Panc1 (cell line): Measurements from ENCODE around the gene ABHD13. TPM values are rescaled to one million over a fixed set of nuclear protein-coding genes. Genes with fewer than 3 reads are reported as not detected.

Experiments
- ATAC-seq: fragments of 200-7000 bp; cut with Tn5 transposase; 2 replicates; pipeline ENCODE4 v1.9.1; 2020; ENCODE audit warnings: mild to moderate bottlenecking, moderate library complexity
- BruUV-seq: library from RNA; stranded (reverse); fragments of 400-500 nt; replicated peaks from 2 replicates; lab custom pipeline; 2021; lab: Mats Ljungman, UMichigan
- CTCF ChIA-PET: fragments of 300-600 bp; sonication (Branson Sonifier 250); formaldehyde crosslinking; loops from one replicate; lab custom pipeline; 2022; ENCODE audit warnings: antibody characterized with exemption; lab: Charles Lee
- POLR2A ChIA-PET: fragments of 300-600 bp; sonication (Branson Sonifier 250); formaldehyde crosslinking; loops from one replicate; lab custom pipeline; 2022; ENCODE audit warnings: antibody characterized with exemption; lab: Charles Lee
- DNase-seq: peaks from one replicate; pipeline ENCODE4 v3.0.0-alpha.2; 2010; ENCODE audit warnings: low read depth, low spot score
- H3K27ac ChIP-seq: 2 replicates; pipeline ENCODE4 v1.5.1; 2011; ENCODE audit warnings: mild to moderate bottlenecking, low read length, inconsistent platforms
- H3K27me3 ChIP-seq: fragments of 200-500 bp; sonication (Bioruptor generic); 2 replicates; pipeline ENCODE4 v1.6.0; 2014; ENCODE audit warnings: low read length, inconsistent platforms; ENCODE audit not compliant: control insufficient read depth, insufficient read depth
- H3K36me3 ChIP-seq: fragments of 200-500 bp; sonication (Bioruptor generic); 2 replicates; pipeline ENCODE4 v1.5.1; 2014; ENCODE audit warnings: inconsistent platforms, mild to moderate bottlenecking, low read length, moderate library complexity; ENCODE audit not compliant: control insufficient read depth, insufficient read depth
- H3K4me1 ChIP-seq: 2 replicates; pipeline ENCODE4 v1.5.1; 2011; ENCODE audit warnings: inconsistent platforms, mild to moderate bottlenecking, low read length, moderate library complexity; ENCODE audit not compliant: control insufficient read depth, insufficient read depth
- H3K4me3 ChIP-seq, 2 experiments: 2 replicates each; pipeline ENCODE4 v1.5.1; 2011 to 2012; ENCODE audit warnings: low read depth in 2 of 2, low read length in 2 of 2, mild to moderate bottlenecking in 2 of 2, inconsistent platforms in 1 of 2, moderate library complexity in 1 of 2
- H3K9me3 ChIP-seq: fragments of 200-500 bp; sonication (Bioruptor generic); 2 replicates; pipeline ENCODE4 v1.5.1; 2014; ENCODE audit warnings: low read depth, mild to moderate bottlenecking, inconsistent platforms, low read length, moderate library complexity; ENCODE audit not compliant: control insufficient read depth, insufficient read depth
- POLR2AphosphoS5 ChIP-seq: IDR thresholded peaks from 2 replicates; pipeline ENCODE4 v1.6.1; 2012; ENCODE audit warnings: mild to moderate bottlenecking, low read depth, low read length, moderate library complexity
- SIN3A ChIP-seq: IDR thresholded peaks from 2 replicates; pipeline ENCODE4 v1.6.1; 2012; ENCODE audit warnings: low read depth, mild to moderate bottlenecking, low read length, moderate library complexity, borderline replicate concordance; ENCODE audit not compliant: insufficient read depth
- TCF7L2 ChIP-seq: IDR thresholded peaks from 2 replicates; pipeline ENCODE4 v1.6.1; 2011; ENCODE audit warnings: mild to moderate bottlenecking, low read depth, low read length, inconsistent platforms
- in situ Hi-C: cut with HindIII; loops from 2 replicates; pipeline ENCODE4 v1.10.0; 2016; ENCODE audit warnings: low sequenced_read_pairs, low pct_unique_long_range_greater_than_20kb
- intact Hi-C: fragments of 100-400 bp; cut with micrococcal nuclease; formaldehyde crosslinking; loops from one replicate; pipeline ENCODE4 v1.10.0; 2022; ENCODE audit not compliant: unreplicated experiment
- total RNA-seq: library from RNA; stranded (reverse); gene quantifications from one replicate; pipeline ENCODE4 v1.2.1, GENCODE V29; 2021; ENCODE audit not compliant: unreplicated experiment
- TF ChIP-seq, protein P1 (sequence below): fragments of 450-650 bp; IDR thresholded peaks from 2 replicates; pipeline ENCODE4 v1.5.1; 2017; ENCODE audit warnings: mild to moderate bottlenecking
- TF ChIP-seq, protein P2 (sequence below), 2 experiments: IDR thresholded peaks; 2 replicates each; pipeline ENCODE4 v1.6.1; 2011 to 2012; ENCODE audit warnings: low read depth in 2 of 2, control low read depth in 1 of 2, low read length in 1 of 2, mild to moderate bottlenecking in 1 of 2, moderate library complexity in 1 of 2; ENCODE audit not compliant: insufficient read depth in 1 of 2

Gene ABHD13
- total RNA-seq, 1 experiment from 2014 or later, result 4.7 TPM

- DNase-seq, result no peak
- CTCF ChIA-PET, result no interaction called here
- in situ Hi-C loops (no loop called here), intact Hi-C loops (no loop called here)
- no TSS peak for BruUV-seq
- Histone ChIP-seq H3K4me1 (no peaks in the 10 kb centered on the region), H3K9me3 (no peaks in the 10 kb centered on the region), H3K27me3 (no peaks in the 10 kb centered on the region), H3K36me3 (no peaks in the 10 kb centered on the region), H3K4me3 (no peak overlapping the region), H3K27ac (no peak overlapping the region)
- TF ChIP-seq SIN3A, result no peak
- TF ChIP-seq, protein P1, sequence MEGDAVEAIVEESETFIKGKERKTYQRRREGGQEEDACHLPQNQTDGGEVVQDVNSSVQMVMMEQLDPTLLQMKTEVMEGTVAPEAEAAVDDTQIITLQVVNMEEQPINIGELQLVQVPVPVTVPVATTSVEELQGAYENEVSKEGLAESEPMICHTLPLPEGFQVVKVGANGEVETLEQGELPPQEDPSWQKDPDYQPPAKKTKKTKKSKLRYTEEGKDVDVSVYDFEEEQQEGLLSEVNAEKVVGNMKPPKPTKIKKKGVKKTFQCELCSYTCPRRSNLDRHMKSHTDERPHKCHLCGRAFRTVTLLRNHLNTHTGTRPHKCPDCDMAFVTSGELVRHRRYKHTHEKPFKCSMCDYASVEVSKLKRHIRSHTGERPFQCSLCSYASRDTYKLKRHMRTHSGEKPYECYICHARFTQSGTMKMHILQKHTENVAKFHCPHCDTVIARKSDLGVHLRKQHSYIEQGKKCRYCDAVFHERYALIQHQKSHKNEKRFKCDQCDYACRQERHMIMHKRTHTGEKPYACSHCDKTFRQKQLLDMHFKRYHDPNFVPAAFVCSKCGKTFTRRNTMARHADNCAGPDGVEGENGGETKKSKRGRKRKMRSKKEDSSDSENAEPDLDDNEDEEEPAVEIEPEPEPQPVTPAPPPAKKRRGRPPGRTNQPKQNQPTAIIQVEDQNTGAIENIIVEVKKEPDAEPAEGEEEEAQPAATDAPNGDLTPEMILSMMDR, result no peak
- no peak for TF ChIP-seq POLR2AphosphoS5
- TF ChIP-seq TCF7L2, result no peak
- TF ChIP-seq, protein P2, sequence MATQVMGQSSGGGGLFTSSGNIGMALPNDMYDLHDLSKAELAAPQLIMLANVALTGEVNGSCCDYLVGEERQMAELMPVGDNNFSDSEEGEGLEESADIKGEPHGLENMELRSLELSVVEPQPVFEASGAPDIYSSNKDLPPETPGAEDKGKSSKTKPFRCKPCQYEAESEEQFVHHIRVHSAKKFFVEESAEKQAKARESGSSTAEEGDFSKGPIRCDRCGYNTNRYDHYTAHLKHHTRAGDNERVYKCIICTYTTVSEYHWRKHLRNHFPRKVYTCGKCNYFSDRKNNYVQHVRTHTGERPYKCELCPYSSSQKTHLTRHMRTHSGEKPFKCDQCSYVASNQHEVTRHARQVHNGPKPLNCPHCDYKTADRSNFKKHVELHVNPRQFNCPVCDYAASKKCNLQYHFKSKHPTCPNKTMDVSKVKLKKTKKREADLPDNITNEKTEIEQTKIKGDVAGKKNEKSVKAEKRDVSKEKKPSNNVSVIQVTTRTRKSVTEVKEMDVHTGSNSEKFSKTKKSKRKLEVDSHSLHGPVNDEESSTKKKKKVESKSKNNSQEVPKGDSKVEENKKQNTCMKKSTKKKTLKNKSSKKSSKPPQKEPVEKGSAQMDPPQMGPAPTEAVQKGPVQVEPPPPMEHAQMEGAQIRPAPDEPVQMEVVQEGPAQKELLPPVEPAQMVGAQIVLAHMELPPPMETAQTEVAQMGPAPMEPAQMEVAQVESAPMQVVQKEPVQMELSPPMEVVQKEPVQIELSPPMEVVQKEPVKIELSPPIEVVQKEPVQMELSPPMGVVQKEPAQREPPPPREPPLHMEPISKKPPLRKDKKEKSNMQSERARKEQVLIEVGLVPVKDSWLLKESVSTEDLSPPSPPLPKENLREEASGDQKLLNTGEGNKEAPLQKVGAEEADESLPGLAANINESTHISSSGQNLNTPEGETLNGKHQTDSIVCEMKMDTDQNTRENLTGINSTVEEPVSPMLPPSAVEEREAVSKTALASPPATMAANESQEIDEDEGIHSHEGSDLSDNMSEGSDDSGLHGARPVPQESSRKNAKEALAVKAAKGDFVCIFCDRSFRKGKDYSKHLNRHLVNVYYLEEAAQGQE (IDR thresholded peaks at IDR 0.05; ENCODE audit: insufficient read depth in 1 of 2, low read depth in 2 of 2, low read length in 1 of 2), result no peak
- POLR2A ChIA-PET, result no interaction called here
- ATAC-seq, result no peak
These were observed 60.3 kb downstream of the ABHD13 start for GRCh38 chr13:108278466-108278865.

- Histone ChIP-seq H3K4me3 (no peak overlapping the region), H3K27me3 (no peaks in the 10 kb centered on the region), H3K27ac (no peak overlapping the region), H3K4me1 (no peaks in the 10 kb centered on the region), H3K36me3 (no peaks in the 10 kb centered on the region), H3K9me3 (no peaks in the 10 kb centered on the region)
- BruUV-seq, result no TSS peak
- intact Hi-C loops (no loop called here), in situ Hi-C loops (no loop called here)
- POLR2A ChIA-PET, result no interaction called here
- ATAC-seq (no peak), DNase-seq (no peak)
- CTCF ChIA-PET, result no interaction called here
- TF ChIP-seq, protein P1, result no peak
- TF ChIP-seq TCF7L2 (no peak), POLR2AphosphoS5 (no peak), SIN3A (no peak)
- TF ChIP-seq, protein P2 (IDR thresholded peaks at IDR 0.05; ENCODE audit: insufficient read depth in 1 of 2, low read depth in 2 of 2, low read length in 1 of 2), result no peak
These were observed 63.7 kb downstream of the ABHD13 start for GRCh38 chr13:108281901-108282300.
